Astrocyte (in vitro differentiated cells and primary cell): ENCODE measurements around the gene RNF2.

Source experiments
- CTCF ChIP-seq: IDR thresholded peaks from 2 replicates; pipeline ENCODE4 v1.5.1; 2011; ENCODE audit warnings: low read depth, mild to moderate bottlenecking, inconsistent platforms, low read length, moderate library complexity; ENCODE audit not compliant: insufficient read depth
- EZH2 ChIP-seq: IDR thresholded peaks from 2 replicates; pipeline ENCODE4 v1.6.1; 2012; ENCODE audit warnings: mild to moderate bottlenecking, low read length, inconsistent platforms; ENCODE audit not compliant: insufficient read depth

GRCh38 chr1:185144233-185144632 lies 98.9 kb downstream of the RNF2 start:
- TF ChIP-seq EZH2: no peak
- TF ChIP-seq CTCF: no peak
